A549 (cell line): ENCODE measurements around the gene MED12. TPM values are rescaled to one million over a fixed set of nuclear protein-coding genes. Genes with fewer than 3 reads are reported as not detected.

Source experiments
- ATAC-seq, 2 experiments: fragments of 200-7000 bp in 1 of 2; fragments of >200 bp in 1 of 2; cut with Nextera tagmentation in 1 of 2; cut with Tn5 transposase in 1 of 2; 3 replicates each; pipeline versions ENCODE4 v1.8.0 to v1.9.1; 2018 to 2020; ENCODE audit warnings: mild to moderate bottlenecking in 1 of 2, moderate library complexity in 1 of 2
- CTCF ChIA-PET: fragments of 300-600 bp; sonication (Branson Sonifier 250); formaldehyde crosslinking; extraction: SDS; loops from one replicate; lab custom pipeline; 2021; ENCODE audit warnings: antibody characterized with exemption, inconsistent platforms; lab: Yijun Ruan, JAX
- POLR2A ChIA-PET: fragments of 350-600 bp; formaldehyde crosslinking; extraction: SDS; loops from one replicate; lab custom pipeline; 2021; ENCODE audit warnings: antibody characterized with exemption, inconsistent platforms; lab: Yijun Ruan, JAX
- DNase-seq, 2 experiments: peaks; one replicate each; pipeline versions ENCODE4 v3.0.0 to v3.0.0-alpha.2; 2011 to 2016; ENCODE audit warnings: low read depth in 1 of 2, low spot score in 1 of 2
- FAIRE-seq: peaks from 2 replicates; lab custom pipeline; 2011; peaks lifted over from hg19 to GRCh38; lab: Jason Lieb, UNC
- H3K27ac ChIP-seq, 2 experiments: fragments of >200 bp; sonication (Bioruptor Twin); formaldehyde crosslinking; 3 replicates each; pipeline ENCODE4 v1.5.1; 2016 to 2017
- H3K4me1 ChIP-seq: fragments of >200 bp; sonication (Bioruptor Twin); formaldehyde crosslinking; 3 replicates; pipeline ENCODE4 v1.6.1; 2016
- H3K4me2 ChIP-seq: fragments of >200 bp; sonication (Bioruptor Twin); formaldehyde crosslinking; 3 replicates; pipeline ENCODE4 v1.6.1; 2016
- H3K4me3 ChIP-seq: fragments of >200 bp; sonication (Bioruptor Twin); formaldehyde crosslinking; 3 replicates; pipeline ENCODE4 v1.5.1; 2016
- H3K9me3 ChIP-seq: fragments of >200 bp; sonication (Bioruptor Twin); formaldehyde crosslinking; 3 replicates; pipeline ENCODE4 v1.6.1; 2016
- BCL3 ChIP-seq: fragments of >200 bp; sonication (Bioruptor Twin); formaldehyde crosslinking; IDR thresholded peaks from 3 replicates; pipeline ENCODE4 v1.6.1; 2016
- CEBPB ChIP-seq, 2 experiments: fragments of >200 bp in 1 of 2; sonication (Bioruptor Twin) in 1 of 2; formaldehyde crosslinking in 1 of 2; IDR thresholded peaks; 2 replicates each; pipeline ENCODE4 v1.6.1; 2012 to 2016
- EHF ChIP-seq: fragments of 250-450 bp; sonication (Bioruptor Pico); IDR thresholded peaks from 2 replicates; pipeline ENCODE4 v1.5.0; 2020; ENCODE audit warnings: mild to moderate bottlenecking
- FOSB ChIP-seq: fragments of 250-450 bp; sonication (Bioruptor Pico); IDR thresholded peaks from 2 replicates; pipeline ENCODE4 v1.5.0; 2020; ENCODE audit warnings: mild to moderate bottlenecking, moderate library complexity
- FOXS1 ChIP-seq: fragments of 250-450 bp; sonication (Bioruptor Pico); IDR thresholded peaks from 2 replicates; pipeline ENCODE4 v1.5.0; 2020; ENCODE audit warnings: mild to moderate bottlenecking, moderate library complexity
- GATA3 ChIP-seq: IDR thresholded peaks from 2 replicates; pipeline ENCODE4 v1.6.1; 2012; ENCODE audit warnings: borderline replicate concordance
- JUNB ChIP-seq: fragments of >200 bp; sonication (Bioruptor Twin); formaldehyde crosslinking; IDR thresholded peaks from 2 replicates; pipeline ENCODE4 v1.6.1; 2016
- MAX ChIP-seq: IDR thresholded peaks from 2 replicates; pipeline ENCODE4 v1.6.1; 2012
- MAZ ChIP-seq: fragments of 150-350 bp; IDR thresholded peaks from 2 replicates; pipeline ENCODE4 v1.6.1; 2014; ENCODE audit warnings: antibody characterized with exemption, low read depth, low read length, borderline replicate concordance
- PBX3 ChIP-seq: IDR thresholded peaks from 2 replicates; pipeline ENCODE4 v1.6.1; 2012
- RAD21 ChIP-seq, 2 experiments: fragments of >200 bp in 1 of 2; sonication (Bioruptor Twin) in 1 of 2; formaldehyde crosslinking in 1 of 2; IDR thresholded peaks in 1 of 2; conservative IDR thresholded peaks in 1 of 2; 2 replicates in 1 of 2; 3 replicates in 1 of 2; pipeline ENCODE4 v1.6.1; 2012 to 2018; ENCODE audit warnings: inconsistent platforms in 1 of 2
- RARB ChIP-seq: fragments of 250-450 bp; sonication (Bioruptor Pico); IDR thresholded peaks from 2 replicates; pipeline ENCODE4 v1.8.0; 2021; ENCODE audit warnings: mild to moderate bottlenecking, moderate library complexity
- WGBS: methylation state at CpG from one replicate; pipeline ENCODE4 v1.1.6; 2017; ENCODE audit errors: missing lambda C conversion rate; 5-methylcytosine and 5-hydroxymethylcytosine counted together
- polyA plus RNA-seq, 4 experiments: library from polyadenylated mRNA; depleted of rRNA in 3 of 4; stranded (reverse); fragments of >200 nt; fragmentation: RNase III in 1 of 4; extraction: RNeasy Plus Mini Kit Qiagen cat#74134 plus additional on column Dnase treatment in 1 of 4; gene quantifications; 2 replicates in 3 of 4; 3 replicates in 1 of 4; pipeline ENCODE4 v1.2.3, GENCODE V29; 2011 to 2017
- small RNA-seq, 6 experiments: library from RNA; depleted of rRNA; stranded (forward); fragments of <200 nt; gene quantifications; one replicate each; pipeline ENCODE3, GENCODE V24; 2012

Gene MED12
- polyA plus RNA-seq, 2 of the 4 experiments (the other 2 are of a cell fraction), result 12.6 to 13.5 TPM

- no peaks in the 10 kb centered on the region for H3K9me3 ChIP-seq
- no peak for TF ChIP-seq RARB (CRISPR knock-in tag)
- TF ChIP-seq MAX, result no peak
- TF ChIP-seq RAD21 (conservative IDR thresholded peaks at IDR 0.05 in 1 of 2, IDR thresholded peaks at IDR 0.05 in 1 of 2), result no peak
- no peak for TF ChIP-seq MAZ
- no peak for TF ChIP-seq BCL3
- no peak for TF ChIP-seq FOSB (CRISPR knock-in tag)
- TF ChIP-seq CEBPB (IDR thresholded peaks at IDR 0.05), result no peak
- no peak for TF ChIP-seq EHF
- no peak overlapping the region for H3K27ac ChIP-seq
- peaks cover 10% of the 10 kb centered on the region; the same call in 1 of the 3 replicates for H3K4me1 ChIP-seq
- 97% methylated on average over 4 of the region's 4 CpGs for WGBS
- ChIA-PET CTCF (no interaction called here), POLR2A (no interaction called here)
- FAIRE-seq, result no peak
- no peak overlapping the region for H3K4me2 ChIP-seq
- H3K4me3 ChIP-seq, result no peak overlapping the region
- ATAC-seq, result no peak
- DNase-seq, result no peak
Measured at GRCh38 chrX:71184803-71185495, 66.6 kb downstream of the MED12 start.

- no peaks in the 10 kb centered on the region for H3K9me3 ChIP-seq
- no peak overlapping the region for H3K27ac ChIP-seq
- TF ChIP-seq GATA3 (no peak), FOXS1 (CRISPR knock-in tag) (no peak), MAX (no peak), JUNB (no peak), EHF (no peak), PBX3 (no peak), CEBPB (IDR thresholded peaks at IDR 0.05) (no peak)
- DNase-seq, result no peak
- no peak overlapping the region for H3K4me3 ChIP-seq
- no peak for FAIRE-seq
- ChIA-PET POLR2A (no interaction called here), CTCF (interaction anchor here (1.0 to 1.1 kb wide), 4 partner anchors 8 to 16 kb away, joined by 3 to 4 read pairs (median 3); no protein-coding TSS in a partner anchor)
- H3K4me2 ChIP-seq, result no peak overlapping the region
- H3K4me1 ChIP-seq, result no peaks in the 10 kb centered on the region
- ATAC-seq, result no peak
Measured at GRCh38 chrX:71191248-71191647, 72.9 kb downstream of the MED12 start.

Small RNAs within 50 kb of the gene (small RNA-seq; reads per million reads assigned to genes)
- 0 reads per million in 6 experiments for gene CXorf65

Other genes starting within 250 kb of the MED12 start
- gene TEX11, start 209.9 kb upstream of the MED12 start, polyA plus RNA-seq (2011; rRNA removed), result not detected in 2 replicates
- gene TEX11, start 209.9 kb upstream of the MED12 start, polyA plus RNA-seq (2017; fragmentation: RNase III; extraction: RNeasy Plus Mini Kit Qiagen cat#74134 plus additional on column Dnase treatment), result not detected in 3 replicates
- gene SLC7A3, start 187.5 kb upstream of the MED12 start, polyA plus RNA-seq (2011; rRNA removed), result 0.05 and 0.08 TPM in 2 replicates
- gene SLC7A3, start 187.5 kb upstream of the MED12 start, polyA plus RNA-seq (2017; fragmentation: RNase III; extraction: RNeasy Plus Mini Kit Qiagen cat#74134 plus additional on column Dnase treatment), result not detected in 3 replicates
- 82.4 and 84.4 TPM in 2 replicates for gene SNX12, start 50.3 kb upstream of the MED12 start, polyA plus RNA-seq (2011; rRNA removed)
- 71.6 to 78.5 TPM (median 78.4 TPM) in 3 replicates for gene SNX12, start 50.3 kb upstream of the MED12 start, polyA plus RNA-seq (2017; fragmentation: RNase III; extraction: RNeasy Plus Mini Kit Qiagen cat#74134 plus additional on column Dnase treatment)
- 1.0 and 1.6 TPM in 2 replicates for gene FOXO4, start 22.7 kb upstream of the MED12 start, polyA plus RNA-seq (2011; rRNA removed)
- gene FOXO4, start 22.7 kb upstream of the MED12 start, polyA plus RNA-seq (2017; fragmentation: RNase III; extraction: RNeasy Plus Mini Kit Qiagen cat#74134 plus additional on column Dnase treatment), result 1.3 to 2.6 TPM (median 2.3 TPM) in 3 replicates
- gene CXorf65, start 11.9 kb upstream of the MED12 start, polyA plus RNA-seq (2011; rRNA removed), result not detected in 2 replicates
- not detected in 3 replicates for gene CXorf65, start 11.9 kb upstream of the MED12 start, polyA plus RNA-seq (2017; fragmentation: RNase III; extraction: RNeasy Plus Mini Kit Qiagen cat#74134 plus additional on column Dnase treatment)
- gene IL2RG, start 7.0 kb upstream of the MED12 start, polyA plus RNA-seq (2011; rRNA removed), result 0.09 and 0.23 TPM in 2 replicates
- gene IL2RG, start 7.0 kb upstream of the MED12 start, polyA plus RNA-seq (2017; fragmentation: RNase III; extraction: RNeasy Plus Mini Kit Qiagen cat#74134 plus additional on column Dnase treatment), result 0.12 to 0.22 TPM (median 0.12 TPM) in 3 replicates
- gene NLGN3, start 26.2 kb downstream of the MED12 start, polyA plus RNA-seq (2011; rRNA removed), result 1.00 and 1.7 TPM in 2 replicates
- 0.60 to 0.84 TPM (median 0.82 TPM) in 3 replicates for gene NLGN3, start 26.2 kb downstream of the MED12 start, polyA plus RNA-seq (2017; fragmentation: RNase III; extraction: RNeasy Plus Mini Kit Qiagen cat#74134 plus additional on column Dnase treatment)
- 0.39 and 0.67 TPM in 2 replicates for gene GJB1, start 104.6 kb downstream of the MED12 start, polyA plus RNA-seq (2011; rRNA removed)
- gene GJB1, start 104.6 kb downstream of the MED12 start, polyA plus RNA-seq (2017; fragmentation: RNase III; extraction: RNeasy Plus Mini Kit Qiagen cat#74134 plus additional on column Dnase treatment), result 0.10 to 0.15 TPM (median 0.13 TPM) in 3 replicates
- gene ZMYM3, start 135.5 kb downstream of the MED12 start, polyA plus RNA-seq (2011; rRNA removed), result 18.8 and 23.2 TPM in 2 replicates
- 16.5 to 22.0 TPM (median 19.1 TPM) in 3 replicates for gene ZMYM3, start 135.5 kb downstream of the MED12 start, polyA plus RNA-seq (2017; fragmentation: RNase III; extraction: RNeasy Plus Mini Kit Qiagen cat#74134 plus additional on column Dnase treatment)
- gene NONO, start 165.0 kb downstream of the MED12 start, polyA plus RNA-seq (2011; rRNA removed), result 362 and 631 TPM in 2 replicates
- 384 to 405 TPM (median 403 TPM) in 3 replicates for gene NONO, start 165.0 kb downstream of the MED12 start, polyA plus RNA-seq (2017; fragmentation: RNase III; extraction: RNeasy Plus Mini Kit Qiagen cat#74134 plus additional on column Dnase treatment)
- gene ITGB1BP2, start 183.2 kb downstream of the MED12 start, polyA plus RNA-seq (2011; rRNA removed), result 3.1 and 3.6 TPM in 2 replicates
- gene ITGB1BP2, start 183.2 kb downstream of the MED12 start, polyA plus RNA-seq (2017; fragmentation: RNase III; extraction: RNeasy Plus Mini Kit Qiagen cat#74134 plus additional on column Dnase treatment), result 1.4 to 2.4 TPM (median 2.0 TPM) in 3 replicates
- 29.7 and 31.3 TPM in 2 replicates for gene TAF1, start 247.8 kb downstream of the MED12 start, polyA plus RNA-seq (2011; rRNA removed)
- 20.9 to 21.2 TPM (median 21.1 TPM) in 3 replicates for gene TAF1, start 247.8 kb downstream of the MED12 start, polyA plus RNA-seq (2017; fragmentation: RNase III; extraction: RNeasy Plus Mini Kit Qiagen cat#74134 plus additional on column Dnase treatment)